Measurements from ENCODE around the gene SLC2A10.

Gene SLC2A10

GRCh38 chr20:46735436-46735835 is 26.0 kb downstream of the SLC2A10 start:
- DNase-seq (ENCODE audit: low read depth) = peak; percentile 12

- peak; percentile 16 for DNase-seq (ENCODE audit: low read depth)
These were observed 30.2 kb downstream of the SLC2A10 start for GRCh38 chr20:46739431-46740213.

GRCh38 chr20:46740214-46740609 is 30.8 kb downstream of the SLC2A10 start:
- no peak for DNase-seq (ENCODE audit: low read depth)

GRCh38 chr20:46741924-46742668 is 32.6 kb downstream of the SLC2A10 start:
- no peak for DNase-seq (ENCODE audit: low read depth)

- peak; percentile 14 for DNase-seq (ENCODE audit: low read depth)
These were observed 33.2 kb downstream of the SLC2A10 start for GRCh38 chr20:46742669-46743045.

- DNase-seq (ENCODE audit: low read depth) = no peak
These were observed 33.6 kb downstream of the SLC2A10 start for GRCh38 chr20:46743088-46743487.

GRCh38 chr20:46746956-46747526 is 37.6 kb downstream of the SLC2A10 start:
- peak; percentile 70 for DNase-seq (ENCODE audit: low read depth)

GRCh38 chr20:46749147-46749546 is 39.7 kb downstream of the SLC2A10 start:
- no peak for DNase-seq (ENCODE audit: low read depth)

GRCh38 chr20:46751856-46752255 is 42.4 kb downstream of the SLC2A10 start:
- DNase-seq (ENCODE audit: low read depth) = peak; percentile 72

- peak; percentile 63 for DNase-seq (ENCODE audit: low read depth)
These were observed 43.3 kb downstream of the SLC2A10 start for GRCh38 chr20:46752728-46753127.

GRCh38 chr20:46755483-46756413 is 46.3 kb downstream of the SLC2A10 start:
- DNase-seq (ENCODE audit: low read depth) = no peak

- no peak for DNase-seq (ENCODE audit: low read depth)
These were observed 47.0 kb downstream of the SLC2A10 start for GRCh38 chr20:46756419-46756818.

GRCh38 chr20:46757135-46757534 is 47.7 kb downstream of the SLC2A10 start:
- DNase-seq (ENCODE audit: low read depth) = no peak

- DNase-seq (ENCODE audit: low read depth) = peak; percentile 66
These were observed 48.6 kb downstream of the SLC2A10 start for GRCh38 chr20:46757754-46758678.

- DNase-seq (ENCODE audit: low read depth) = no peak
These were observed 49.6 kb downstream of the SLC2A10 start for GRCh38 chr20:46758929-46759669.

GRCh38 chr20:46761566-46761965 is 52.1 kb downstream of the SLC2A10 start:
- DNase-seq (ENCODE audit: low read depth) = no peak

GRCh38 chr20:46764068-46764467 is 54.6 kb downstream of the SLC2A10 start:
- no peak for DNase-seq (ENCODE audit: low read depth)

GRCh38 chr20:46765506-46766120 is 56.2 kb downstream of the SLC2A10 start:
- DNase-seq (ENCODE audit: low read depth) = no peak

- peak; percentile 48 for DNase-seq (ENCODE audit: low read depth)
These were observed 57.8 kb downstream of the SLC2A10 start for GRCh38 chr20:46767127-46767761.

All from EH (cell line).